H9 (cell line): Measurements from ENCODE around the gene IVNS1ABP. TPM values are rescaled to one million over a fixed set of nuclear protein-coding genes. Genes with fewer than 3 reads are reported as not detected.

ENCODE experiments used
- DNase-seq: peaks from one replicate; pipeline ENCODE4 v3.0.0-alpha.2; 2017
- H2AFZ ChIP-seq: one replicate; pipeline ENCODE4 v1.6.1; 2013; ENCODE audit warnings: mild to moderate bottlenecking, low read length, control low read depth, moderate library complexity
- H2AK5ac ChIP-seq: 2 replicates; pipeline ENCODE4 v1.6.1; 2013; ENCODE audit warnings: low read length, control low read depth, mixed read lengths; ENCODE audit not compliant: insufficient read length
- H2BK120ac ChIP-seq: one replicate; pipeline ENCODE4 v1.6.1; 2013; ENCODE audit warnings: low read depth, mild to moderate bottlenecking, low read length, control low read depth, inconsistent platforms; ENCODE audit not compliant: poor library complexity, severe bottlenecking
- H2BK12ac ChIP-seq: 2 replicates; pipeline ENCODE4 v1.6.1; 2013; ENCODE audit warnings: low read length, control low read depth, mixed read lengths, low read depth; ENCODE audit not compliant: insufficient read length
- H2BK15ac ChIP-seq: 2 replicates; pipeline ENCODE4 v1.6.1; 2013; ENCODE audit warnings: low read depth, low read length, control low read depth
- H2BK20ac ChIP-seq: one replicate; pipeline ENCODE4 v1.6.1; 2013; ENCODE audit warnings: low read depth, mild to moderate bottlenecking, low read length, control low read depth, inconsistent platforms; ENCODE audit not compliant: poor library complexity, severe bottlenecking
- H2BK5ac ChIP-seq: 2 replicates; pipeline ENCODE4 v1.6.1; 2013; ENCODE audit warnings: low read length, control low read depth, mixed read lengths; ENCODE audit not compliant: insufficient read length
- H3K14ac ChIP-seq: 2 replicates; pipeline ENCODE4 v1.6.1; 2013; ENCODE audit warnings: low read length, control low read depth; ENCODE audit not compliant: insufficient read depth
- H3K18ac ChIP-seq: 2 replicates; pipeline ENCODE4 v1.6.1; 2013; ENCODE audit warnings: low read depth, mild to moderate bottlenecking, mixed read lengths, low read length, control low read depth; ENCODE audit not compliant: insufficient read length
- H3K23ac ChIP-seq: 2 replicates; pipeline ENCODE4 v1.6.1; 2013; ENCODE audit warnings: low read length, control low read depth, mixed read lengths, low read depth; ENCODE audit not compliant: insufficient read length
- H3K23me2 ChIP-seq: 2 replicates; pipeline ENCODE4 v1.6.1; 2013; ENCODE audit warnings: low read depth, mild to moderate bottlenecking, mixed read lengths, low read length, control low read depth; ENCODE audit not compliant: insufficient read length, poor library complexity, severe bottlenecking
- H3K27ac ChIP-seq: 2 replicates; pipeline ENCODE4 v1.5.1; 2013; ENCODE audit warnings: low read length, control low read depth, mixed read lengths, low read depth; ENCODE audit not compliant: insufficient read length
- H3K27me3 ChIP-seq: 2 replicates; pipeline ENCODE4 v1.6.1; 2013; ENCODE audit warnings: low read length, control low read depth, inconsistent platforms; ENCODE audit not compliant: insufficient read depth
- H3K4ac ChIP-seq: 2 replicates; pipeline ENCODE4 v1.6.1; 2013; ENCODE audit warnings: low read depth, mild to moderate bottlenecking, control low read depth, inconsistent platforms, low read length, moderate library complexity
- H3K4me1 ChIP-seq: 2 replicates; pipeline ENCODE4 v1.6.1; 2013; ENCODE audit warnings: low read length, control low read depth, inconsistent platforms; ENCODE audit not compliant: insufficient read depth
- H3K4me2 ChIP-seq: 2 replicates; pipeline ENCODE4 v1.6.1; 2013; ENCODE audit warnings: low read length, control low read depth, mixed read lengths; ENCODE audit not compliant: insufficient read length, insufficient read depth
- H3K56ac ChIP-seq: 2 replicates; pipeline ENCODE4 v1.6.1; 2013; ENCODE audit warnings: low read depth, mild to moderate bottlenecking, mixed read lengths, low read length, control low read depth; ENCODE audit not compliant: insufficient read length
- H3K79me1 ChIP-seq: 2 replicates; pipeline ENCODE4 v1.6.1; 2013; ENCODE audit warnings: low read depth, mild to moderate bottlenecking, moderate library complexity, low read length, control low read depth, inconsistent platforms; ENCODE audit not compliant: insufficient read depth, poor library complexity, severe bottlenecking
- H3K79me2 ChIP-seq: 2 replicates; pipeline ENCODE4 v1.6.1; 2013; ENCODE audit warnings: low read length, control low read depth, inconsistent platforms; ENCODE audit not compliant: insufficient read depth
- H3K9ac ChIP-seq: 2 replicates; pipeline ENCODE4 v1.6.1; 2013; ENCODE audit warnings: low read length, control low read depth, mixed read lengths; ENCODE audit not compliant: insufficient read length; ENCODE audit errors: extremely low read depth
- H3K9me3 ChIP-seq: one replicate; pipeline ENCODE4 v1.6.1; 2013; ENCODE audit warnings: low read depth, low read length, inconsistent platforms; ENCODE audit not compliant: control insufficient read depth
- H3T11ph ChIP-seq: one replicate; pipeline ENCODE4 v1.6.1; 2013; ENCODE audit warnings: mild to moderate bottlenecking, low read length, control low read depth, inconsistent platforms
- H4K20me1 ChIP-seq: one replicate; pipeline ENCODE4 v1.6.1; 2013; ENCODE audit not compliant: control insufficient read depth, insufficient read length, insufficient read depth
- H4K5ac ChIP-seq: 2 replicates; pipeline ENCODE4 v1.6.1; 2013; ENCODE audit warnings: low read depth, mild to moderate bottlenecking, mixed read lengths, low read length, control low read depth; ENCODE audit not compliant: insufficient read length
- H4K8ac ChIP-seq: replicated peaks from 2 replicates; pipeline ENCODE4 v1.6.1; 2013; ENCODE audit warnings: low read length, control low read depth, mixed read lengths, low read depth; ENCODE audit not compliant: insufficient read length
- H4K91ac ChIP-seq: 2 replicates; pipeline ENCODE4 v1.6.1; 2013; ENCODE audit warnings: low read depth, mild to moderate bottlenecking, moderate library complexity, mixed read lengths, low read length, control low read depth; ENCODE audit not compliant: insufficient read length
- H3K27ac Mint-ChIP-seq, 3 experiments: 2 replicates in 2 of 3; 3 replicates in 1 of 3; pipeline ENCODE4 v1.8.0; 2020 to 2021; ENCODE audit warnings: mixed read lengths in 3 of 3, mild to moderate bottlenecking in 1 of 3, moderate library complexity in 1 of 3
- H3K27me3 Mint-ChIP-seq: 2 replicates; pipeline ENCODE4 v1.8.0; 2021; ENCODE audit warnings: low read depth, mild to moderate bottlenecking, moderate library complexity, mixed read lengths
- H3K36me3 Mint-ChIP-seq, 3 experiments: 2 replicates in 2 of 3; 3 replicates in 1 of 3; pipeline ENCODE4 v1.8.0; 2020 to 2021; ENCODE audit warnings: low read depth in 3 of 3, mixed read lengths in 3 of 3; ENCODE audit not compliant: insufficient read depth in 1 of 3
- H3K4me1 Mint-ChIP-seq, 2 experiments: 2 replicates each; pipeline ENCODE4 v1.8.0; 2020; ENCODE audit warnings: mixed read lengths in 2 of 2
- H3K4me3 Mint-ChIP-seq, 2 experiments: 2 replicates in 1 of 2; 3 replicates in 1 of 2; pipeline ENCODE4 v1.8.0; 2020 to 2021; ENCODE audit warnings: mild to moderate bottlenecking in 2 of 2, mixed read lengths in 2 of 2, moderate library complexity in 1 of 2
- H3K9me3 Mint-ChIP-seq, 2 experiments: 2 replicates in 1 of 2; 3 replicates in 1 of 2; pipeline ENCODE4 v1.8.0; 2020; ENCODE audit warnings: mild to moderate bottlenecking in 2 of 2, mixed read lengths in 2 of 2, moderate library complexity in 1 of 2
- WGBS: extraction: QIAGEN DNeasy Blood & Tissue Kit; methylation state at CpG from one replicate; pipeline ENCODE4 v1.1.7; 2013; ENCODE audit warnings: missing lambda C conversion rate, low lambda C conversion rate, mixed read lengths; ENCODE audit not compliant: insufficient read length; ENCODE audit errors: extremely low coverage; 5-methylcytosine and 5-hydroxymethylcytosine counted together
- total RNA-seq: library from RNA; stranded (reverse); gene quantifications from 2 replicates; pipeline ENCODE4 v1.2.1, GENCODE V29; 2021
- TF ChIP-seq, protein P1 (sequence below): fragments of 200-600 bp; sonication (generic); conservative IDR thresholded peaks from 3 replicates; pipeline ENCODE4 v1.8.0; 2021; ENCODE audit warnings: antibody characterized with exemption, mild to moderate bottlenecking

The IVNS1ABP gene
- total RNA-seq, 1 experiment from 2014 or later = 110 TPM

DNA sequence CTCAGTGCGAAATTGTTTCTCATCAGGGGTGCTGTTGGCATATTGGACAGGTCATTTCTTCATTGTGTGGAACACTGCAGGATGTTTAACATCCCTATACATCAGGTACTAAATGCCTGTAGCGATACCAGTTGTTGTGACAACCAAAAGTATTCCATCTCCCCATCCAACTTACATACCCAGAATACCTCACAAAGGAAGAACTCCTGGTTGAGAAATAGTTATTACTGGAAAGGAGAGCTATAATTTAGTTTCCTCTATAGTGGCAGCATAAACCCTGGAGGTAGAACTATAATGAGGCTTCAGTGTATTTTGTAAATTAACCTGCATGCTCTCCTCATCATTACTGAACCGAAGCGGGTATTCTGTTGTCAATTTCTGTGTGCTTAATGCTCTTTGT, 45.1 kb downstream of the IVNS1ABP start:
- Histone ChIP-seq H3K23ac (no peak overlapping the region), H3K79me1 (no peaks in the 10 kb centered on the region), H3K9ac (no peak overlapping the region), H2BK15ac (no peak overlapping the region), H2BK20ac (no peak overlapping the region), H3K27me3 (no peaks in the 10 kb centered on the region), H2AFZ (no peak overlapping the region), H4K8ac (no peak overlapping the region), H3K4me2 (no peak overlapping the region), H4K5ac (no peak overlapping the region), H3K56ac (no peak overlapping the region), H3K27ac (no peak overlapping the region), H3K14ac (no peak overlapping the region), H2AK5ac (no peak overlapping the region), H3K79me2 (no peaks in the 10 kb centered on the region), H2BK5ac (no peak overlapping the region), H3K9me3 (no peaks in the 10 kb centered on the region), H4K20me1 (no peaks in the 10 kb centered on the region), H3K18ac (no peak overlapping the region), H2BK12ac (no peak overlapping the region), H3T11ph (no peak overlapping the region), H2BK120ac (no peak overlapping the region), H3K4me1 (no peaks in the 10 kb centered on the region), H3K4ac (no peak overlapping the region), H4K91ac (no peak overlapping the region), H3K23me2 (no peaks in the 10 kb centered on the region)
- TF ChIP-seq, protein P1, sequence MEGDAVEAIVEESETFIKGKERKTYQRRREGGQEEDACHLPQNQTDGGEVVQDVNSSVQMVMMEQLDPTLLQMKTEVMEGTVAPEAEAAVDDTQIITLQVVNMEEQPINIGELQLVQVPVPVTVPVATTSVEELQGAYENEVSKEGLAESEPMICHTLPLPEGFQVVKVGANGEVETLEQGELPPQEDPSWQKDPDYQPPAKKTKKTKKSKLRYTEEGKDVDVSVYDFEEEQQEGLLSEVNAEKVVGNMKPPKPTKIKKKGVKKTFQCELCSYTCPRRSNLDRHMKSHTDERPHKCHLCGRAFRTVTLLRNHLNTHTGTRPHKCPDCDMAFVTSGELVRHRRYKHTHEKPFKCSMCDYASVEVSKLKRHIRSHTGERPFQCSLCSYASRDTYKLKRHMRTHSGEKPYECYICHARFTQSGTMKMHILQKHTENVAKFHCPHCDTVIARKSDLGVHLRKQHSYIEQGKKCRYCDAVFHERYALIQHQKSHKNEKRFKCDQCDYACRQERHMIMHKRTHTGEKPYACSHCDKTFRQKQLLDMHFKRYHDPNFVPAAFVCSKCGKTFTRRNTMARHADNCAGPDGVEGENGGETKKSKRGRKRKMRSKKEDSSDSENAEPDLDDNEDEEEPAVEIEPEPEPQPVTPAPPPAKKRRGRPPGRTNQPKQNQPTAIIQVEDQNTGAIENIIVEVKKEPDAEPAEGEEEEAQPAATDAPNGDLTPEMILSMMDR = no peak
- no peaks in the 10 kb centered on the region for H3K36me3 Mint-ChIP-seq
- H3K4me3 Mint-ChIP-seq = no peak overlapping the region
- H3K9me3 Mint-ChIP-seq = no peaks in the 10 kb centered on the region
- H3K27me3 Mint-ChIP-seq = no peaks in the 10 kb centered on the region
- H3K4me1 Mint-ChIP-seq = no peaks in the 10 kb centered on the region
- DNase-seq = no peak
- no CpG with 5 or more reads among the region's 4 CpGs for WGBS
- H3K27ac Mint-ChIP-seq = 0 out of 7 replicates have a peak overlapping the region, but pooled peaks of 1 of the 3 experiments have one; percentile 82
